Tibial artery (tissue), 4 donors: ENCODE results near the gene GRB10.
"Not testable (repeated sequence)": the region's sequence is repeated elsewhere in the genome, so short reads cannot be mapped to it uniquely, and the experiment has no call there.

ENCODE experiments used
- DNase-seq, 2 donors: peaks; one replicate each; pipeline ENCODE4 v3.0.0-alpha.2; 2019
- H3K27ac ChIP-seq, 2 donors: fragments of 200-600 bp; sonication (generic) in 1 of 2; 1 replicate in 1 of 2; 2 replicates in 1 of 2; pipeline ENCODE4 v1.5.1; 2018 to 2019; ENCODE audit warnings: mild to moderate bottlenecking in 1 of 2
- H3K27me3 ChIP-seq, 2 donors: fragments of 200-600 bp; sonication (generic) in 1 of 2; one replicate each; pipeline versions ENCODE4 v1.5.1 to v1.6.0; 2016 to 2019
- H3K36me3 ChIP-seq, 3 donors: fragments of 200-600 bp; sonication (generic) in 2 of 3; one replicate each; pipeline ENCODE4 v1.5.1; 2016 to 2019; ENCODE audit warnings: mild to moderate bottlenecking in 2 of 3
- H3K4me1 ChIP-seq, 4 donors: fragments of 200-600 bp; sonication (generic) in 2 of 4; 1 replicate in 3 of 4; 2 replicates in 1 of 4; pipeline ENCODE4 v1.5.1; 2016 to 2019
- H3K4me3 ChIP-seq, 2 donors: fragments of 200-600 bp; sonication (generic) in 1 of 2; 1 replicate in 1 of 2; 2 replicates in 1 of 2; pipeline ENCODE4 v1.5.1; 2018 to 2019; ENCODE audit warnings: mild to moderate bottlenecking in 2 of 2
- H3K9me3 ChIP-seq, 3 donors: fragments of 200-600 bp; sonication (generic) in 1 of 3; one replicate each; pipeline ENCODE4 v1.5.1; 2016 to 2019
- CTCF ChIP-seq, 2 experiments: fragments of 200-600 bp in 1 of 2; fragments of 450-650 bp in 1 of 2; IDR thresholded peaks; one replicate each; pipeline ENCODE4 v1.5.1; 2017 to 2019; ENCODE audit warnings: antibody characterized with exemption in 2 of 2, mild to moderate bottlenecking in 1 of 2, moderate library complexity in 1 of 2
- intact Hi-C: fragments of 100-400 bp; cut with DNase I; formaldehyde crosslinking; loops from one replicate; pipeline ENCODE4 v1.15.0; 2023; ENCODE audit warnings: low total_unique reads

The GRB10 gene

GRCh38 chr7:50743016-50743415 is 39.7 kb downstream of the GRB10 start:
- peaks cover 0 to 17% (median 8%) of the 10 kb centered on the region in 3 donors for H3K36me3 ChIP-seq
- intact Hi-C loops: no loop called here
- H3K27me3 ChIP-seq: no peaks in the 10 kb centered on the region
- H3K9me3 ChIP-seq: no peaks in the 10 kb centered on the region
- no peak overlapping the region for H3K4me3 ChIP-seq
- DNase-seq: no peak
- H3K27ac ChIP-seq: no peak overlapping the region
- no peak for TF ChIP-seq CTCF (IDR thresholded peaks at IDR 0.05)
- H3K4me1 ChIP-seq: no peaks in the 10 kb centered on the region

- Histone ChIP-seq H3K27ac (no peak overlapping the region), H3K4me3 (no peak overlapping the region), H3K4me1 (no peaks in the 10 kb centered on the region), H3K27me3 (no peaks in the 10 kb centered on the region), H3K36me3 (peaks cover 0 to 11% (median 2%) of the 10 kb centered on the region in 3 donors), H3K9me3 (no peaks in the 10 kb centered on the region)
- no peak for TF ChIP-seq CTCF (IDR thresholded peaks at IDR 0.05)
- no peak for DNase-seq
- intact Hi-C loops: no loop called here
Measured at GRCh38 chr7:50742401-50742800, 40.3 kb downstream of the GRB10 start.

GRCh38 chr7:50739744-50740435 is 42.8 kb downstream of the GRB10 start:
- intact Hi-C loops: no loop called here
- Histone ChIP-seq H3K4me1 (no peaks in the 10 kb centered on the region), H3K27me3 (no peaks in the 10 kb centered on the region), H3K36me3 (peaks cover 0 to 9% (median 0%) of the 10 kb centered on the region in 3 donors), H3K27ac (no peak overlapping the region), H3K9me3 (no peaks in the 10 kb centered on the region), H3K4me3 (no peak overlapping the region)
- DNase-seq: no peak
- no peak for TF ChIP-seq CTCF (IDR thresholded peaks at IDR 0.05)

GRCh38 chr7:50738932-50739331 is 43.8 kb downstream of the GRB10 start:
- Histone ChIP-seq H3K36me3 (peaks cover 0 to 6% (median 0%) of the 10 kb centered on the region in 3 donors), H3K27me3 (no peaks in the 10 kb centered on the region), H3K27ac (no peak overlapping the region), H3K4me1 (no peaks in the 10 kb centered on the region), H3K9me3 (no peaks in the 10 kb centered on the region), H3K4me3 (no peak overlapping the region)
- intact Hi-C loops: no loop called here
- DNase-seq: no peak
- no peak for TF ChIP-seq CTCF (IDR thresholded peaks at IDR 0.05)

- intact Hi-C loops, H3K27me3 ChIP-seq, H3K36me3 ChIP-seq, DNase-seq, H3K4me3 ChIP-seq, H3K9me3 ChIP-seq, H3K27ac ChIP-seq: not testable (repeated sequence)
- peaks cover 0 to 12% (median 4%) of the 10 kb centered on the region in 4 donors for H3K4me1 ChIP-seq
Measured at GRCh38 chr7:50735836-50736235, 46.9 kb downstream of the GRB10 start.

- intact Hi-C loops: no loop called here
Measured at GRCh38 chr7:50735333-50735732, 47.4 kb downstream of the GRB10 start.

More at GRCh38 chr7:50735333-50735732, 47.4 kb downstream of the GRB10 start:
- TF ChIP-seq CTCF (IDR thresholded peaks at IDR 0.05): no peak
- H3K4me1 ChIP-seq: peaks cover 0 to 17% (median 9%) of the 10 kb centered on the region in 4 donors
- H3K27me3 ChIP-seq: no peaks in the 10 kb centered on the region
- no peak overlapping the region for H3K27ac ChIP-seq
- no peaks in the 10 kb centered on the region for H3K9me3 ChIP-seq
- no peak overlapping the region for H3K4me3 ChIP-seq
- DNase-seq: no peak
- H3K36me3 ChIP-seq: no peaks in the 10 kb centered on the region
